GM12874 (cell line): ENCODE results near the gene DNMT3A.

Experiments used
- TF ChIP-seq, protein P1 (sequence below): IDR thresholded peaks from 2 replicates; pipeline ENCODE4 v1.5.1; 2011; ENCODE audit warnings: low read depth, mild to moderate bottlenecking, control low read depth, low read length, moderate library complexity; ENCODE audit not compliant: insufficient read depth

DNMT3A gene

DNA sequence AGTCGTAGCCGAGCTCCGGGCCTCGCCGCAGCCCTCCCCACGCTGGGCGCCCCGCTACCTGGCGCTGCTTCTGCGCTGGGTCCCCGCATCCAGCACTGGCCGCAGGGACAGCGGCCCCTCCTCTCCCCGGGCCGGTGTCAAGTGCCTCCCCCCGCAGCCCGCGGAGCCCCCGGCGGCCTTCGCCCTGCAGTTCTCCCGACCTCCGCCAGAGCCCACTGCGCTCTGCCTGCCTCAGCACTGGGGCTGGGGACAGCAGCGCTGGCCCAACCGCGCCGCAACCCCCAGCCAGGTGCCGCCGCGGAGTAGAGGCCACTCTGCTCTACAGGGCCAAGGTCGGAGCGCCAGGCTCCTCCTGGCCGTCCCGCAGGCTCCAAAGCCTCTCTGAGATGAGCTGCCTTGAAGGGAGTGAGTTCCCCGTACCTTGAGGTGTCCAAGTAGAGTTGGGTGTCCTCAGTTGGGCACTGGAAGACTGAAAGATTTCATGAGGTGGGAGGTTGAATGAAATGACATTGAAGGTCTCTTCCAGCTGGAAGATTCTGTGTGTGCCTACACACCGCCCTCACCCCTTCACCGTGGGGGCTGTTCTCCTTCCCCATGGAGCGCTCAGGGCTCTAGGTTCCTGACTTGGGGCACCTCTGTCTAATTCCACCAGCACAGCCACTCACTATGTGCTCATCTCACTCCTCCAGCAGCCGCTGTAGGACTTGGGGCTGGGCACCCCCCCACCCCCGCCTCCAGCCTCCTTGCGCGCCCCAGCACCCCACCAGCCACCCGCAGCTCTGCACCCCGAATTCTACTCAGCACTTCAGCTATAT is 854 bp upstream of the DNMT3A start:
- TF ChIP-seq, protein P1, sequence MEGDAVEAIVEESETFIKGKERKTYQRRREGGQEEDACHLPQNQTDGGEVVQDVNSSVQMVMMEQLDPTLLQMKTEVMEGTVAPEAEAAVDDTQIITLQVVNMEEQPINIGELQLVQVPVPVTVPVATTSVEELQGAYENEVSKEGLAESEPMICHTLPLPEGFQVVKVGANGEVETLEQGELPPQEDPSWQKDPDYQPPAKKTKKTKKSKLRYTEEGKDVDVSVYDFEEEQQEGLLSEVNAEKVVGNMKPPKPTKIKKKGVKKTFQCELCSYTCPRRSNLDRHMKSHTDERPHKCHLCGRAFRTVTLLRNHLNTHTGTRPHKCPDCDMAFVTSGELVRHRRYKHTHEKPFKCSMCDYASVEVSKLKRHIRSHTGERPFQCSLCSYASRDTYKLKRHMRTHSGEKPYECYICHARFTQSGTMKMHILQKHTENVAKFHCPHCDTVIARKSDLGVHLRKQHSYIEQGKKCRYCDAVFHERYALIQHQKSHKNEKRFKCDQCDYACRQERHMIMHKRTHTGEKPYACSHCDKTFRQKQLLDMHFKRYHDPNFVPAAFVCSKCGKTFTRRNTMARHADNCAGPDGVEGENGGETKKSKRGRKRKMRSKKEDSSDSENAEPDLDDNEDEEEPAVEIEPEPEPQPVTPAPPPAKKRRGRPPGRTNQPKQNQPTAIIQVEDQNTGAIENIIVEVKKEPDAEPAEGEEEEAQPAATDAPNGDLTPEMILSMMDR = peak; percentile 99

DNA sequence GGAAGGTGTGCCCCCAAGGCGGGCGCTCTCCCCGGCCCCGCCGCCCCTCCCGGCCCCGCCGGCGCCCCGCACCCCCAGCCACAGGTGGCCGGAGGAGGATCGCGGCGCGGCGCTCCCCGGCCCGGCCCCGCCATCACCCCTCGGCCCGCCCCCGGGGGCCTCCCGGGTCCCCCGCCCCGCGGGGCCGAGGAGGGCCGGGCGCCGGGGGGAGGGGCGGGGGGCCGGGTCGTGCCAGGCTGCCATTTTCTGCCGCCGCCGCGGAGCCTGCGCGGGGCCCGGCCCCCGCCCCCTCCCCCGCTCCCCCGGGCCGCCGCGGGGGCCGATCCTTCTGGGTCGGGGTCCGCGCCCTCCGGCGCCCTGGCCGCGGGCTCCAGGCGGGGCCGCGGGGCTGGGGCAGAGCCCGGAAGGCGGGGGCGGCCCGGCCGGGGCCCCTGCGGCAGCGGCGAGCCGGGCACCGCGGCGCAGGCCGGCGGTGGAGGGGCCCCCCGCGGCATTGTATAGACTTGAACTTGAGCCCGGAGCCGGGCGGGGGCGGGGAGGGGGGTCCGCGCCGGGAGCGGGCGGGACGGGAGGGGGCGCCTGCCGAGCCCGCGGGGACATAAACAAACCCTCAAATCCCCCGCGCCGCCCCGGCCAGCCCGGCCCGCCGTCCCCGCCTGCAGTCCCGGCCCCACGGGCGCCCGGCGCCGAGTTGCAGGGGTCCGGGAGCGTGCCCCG is 556 bp downstream of the DNMT3A start:
- TF ChIP-seq, protein P1 = no peak

DNA sequence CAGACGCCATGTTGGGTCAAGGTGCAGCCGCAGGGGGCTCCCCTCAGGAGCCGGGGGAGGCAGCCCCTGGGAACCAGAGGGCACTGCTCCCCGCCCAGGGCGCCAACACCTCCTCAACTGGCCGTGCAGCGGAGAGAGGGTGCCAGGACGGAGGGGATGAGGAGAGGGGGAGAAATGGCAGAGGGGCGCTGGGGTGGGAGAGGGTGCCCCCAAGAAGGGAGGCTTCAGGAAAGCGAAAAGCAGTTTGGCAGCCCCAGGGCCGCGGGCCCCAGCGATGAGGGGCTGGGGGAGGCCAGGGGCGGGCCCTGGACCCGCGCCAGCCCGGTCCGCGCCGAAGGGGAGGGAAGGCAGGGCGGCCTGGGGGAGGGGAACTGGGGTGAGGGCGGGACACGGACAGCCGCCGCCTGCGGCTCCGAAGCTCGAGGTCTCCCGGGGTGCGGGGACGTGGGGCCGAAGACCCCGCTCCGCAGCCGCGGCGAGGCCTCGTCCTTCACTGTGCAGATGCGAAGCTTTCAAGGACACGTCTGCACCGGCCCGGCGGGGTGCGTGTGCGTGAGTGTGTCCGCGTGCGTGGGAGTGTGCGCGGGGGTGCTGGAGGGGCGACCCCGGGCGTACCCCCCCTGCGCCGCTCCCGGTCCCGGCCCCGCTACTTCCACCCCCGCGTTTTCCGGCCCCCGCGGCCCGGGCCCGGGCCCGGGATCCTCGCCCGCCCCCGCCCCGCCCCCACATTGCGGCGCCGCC is 1.4 kb downstream of the DNMT3A start:
- TF ChIP-seq, protein P1 = no peak

DNA sequence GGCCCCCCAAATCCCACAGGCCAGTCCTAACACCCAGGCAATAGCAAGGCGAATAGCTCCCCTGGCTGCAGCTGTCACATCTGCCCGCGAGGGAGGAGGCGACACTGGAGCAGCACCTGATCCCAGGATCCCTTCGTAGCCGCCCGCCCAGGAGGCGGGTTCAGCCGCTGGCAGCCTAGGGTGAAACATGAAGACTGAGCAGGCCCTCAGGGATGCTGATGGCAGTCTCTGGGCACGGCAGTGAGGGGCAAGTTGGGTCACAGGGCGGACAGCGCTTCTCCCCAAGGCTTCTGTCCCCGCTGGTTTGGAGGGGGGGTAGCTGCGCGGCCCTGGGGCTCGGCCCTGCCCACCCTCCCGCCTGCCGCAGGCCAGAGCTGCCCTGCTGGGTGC is 1.9 kb downstream of the DNMT3A start:
- TF ChIP-seq, protein P1 = no peak

DNA sequence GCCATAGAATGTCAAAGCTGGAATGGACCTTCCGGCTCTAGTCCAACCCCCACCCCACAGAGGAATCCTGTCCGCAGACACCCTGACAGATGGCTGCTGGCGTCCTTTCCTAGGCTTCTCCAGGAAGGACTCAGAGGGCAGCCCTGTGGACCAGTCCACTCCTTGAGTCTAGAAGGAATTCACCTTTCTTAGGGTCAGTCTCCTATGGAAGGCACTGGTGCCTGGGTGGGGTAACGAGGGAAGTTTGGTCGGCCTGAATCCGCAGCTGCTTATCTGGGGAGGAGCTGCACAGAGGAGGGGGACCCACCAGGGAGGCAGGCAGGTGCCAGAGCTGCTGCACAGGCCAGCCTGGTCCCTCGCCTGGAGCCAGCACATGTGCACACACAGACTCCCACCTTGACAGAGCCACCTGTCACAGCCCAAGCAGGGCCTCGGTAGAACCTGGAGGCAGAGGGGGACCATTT is 2.5 kb downstream of the DNMT3A start:
- TF ChIP-seq, protein P1 = no peak

DNA sequence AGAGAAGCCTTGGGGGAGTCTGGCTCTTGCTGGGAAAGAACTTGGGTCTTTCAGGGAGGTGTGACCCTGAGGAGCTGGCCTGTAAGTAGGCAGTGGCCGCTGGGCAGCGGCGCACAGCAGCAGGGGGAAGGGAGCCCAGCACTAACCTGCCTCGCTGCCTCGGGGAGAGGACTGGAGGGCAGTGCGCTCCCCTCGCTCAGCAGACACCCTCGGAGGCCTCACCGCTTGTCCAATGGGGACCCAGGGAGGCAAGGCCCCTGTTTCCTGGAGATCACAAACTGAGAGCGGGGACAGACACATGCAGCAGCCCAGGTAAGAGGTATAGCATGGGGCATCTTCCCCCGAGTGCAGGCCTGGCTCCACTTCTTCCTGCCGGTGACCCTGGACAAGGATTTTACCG is 3.3 kb downstream of the DNMT3A start:
- TF ChIP-seq, protein P1 = no peak

DNA sequence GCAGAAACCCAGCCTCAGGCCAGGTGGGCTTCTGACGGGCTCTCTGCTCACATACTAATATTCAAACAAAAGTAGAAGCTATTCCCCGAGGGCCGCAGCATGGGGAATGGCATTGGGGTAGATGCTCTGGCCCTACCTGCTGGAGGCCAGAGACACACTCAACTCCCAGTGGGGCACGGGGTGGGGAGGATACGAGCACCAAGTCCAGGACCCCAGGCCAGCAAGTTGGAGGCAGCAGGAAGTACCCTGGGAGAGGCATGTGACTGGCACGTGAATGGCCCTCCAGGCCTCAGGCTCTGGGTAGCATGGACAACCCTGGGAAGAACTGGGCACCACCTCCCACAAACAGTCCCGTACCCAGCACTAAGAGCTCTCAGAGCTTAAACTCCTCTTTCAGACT is 3.8 kb downstream of the DNMT3A start:
- TF ChIP-seq, protein P1 = no peak
